Measurements from ENCODE around the gene TSPAN3.

DNA sequence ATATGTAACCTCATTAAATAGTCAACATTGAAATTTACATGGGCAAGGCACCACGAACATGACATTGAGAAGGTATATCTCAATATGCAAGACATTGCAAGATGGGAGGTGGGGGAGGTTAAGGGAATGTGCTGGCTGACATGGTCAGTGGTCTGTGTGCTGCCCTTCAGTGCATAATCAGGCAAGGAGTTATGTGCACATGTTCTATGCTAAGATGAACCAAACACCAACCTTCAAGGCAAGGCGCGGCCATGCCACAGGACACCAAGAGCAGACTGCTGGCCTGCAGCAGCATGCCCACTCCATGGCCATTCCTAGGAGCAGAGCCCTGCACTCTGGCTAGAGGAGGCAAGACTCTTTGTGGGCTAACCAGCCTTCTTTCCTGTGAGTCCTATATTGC, 40.9 kb upstream of the TSPAN3 start:
- TF ChIP-seq, protein P1, sequence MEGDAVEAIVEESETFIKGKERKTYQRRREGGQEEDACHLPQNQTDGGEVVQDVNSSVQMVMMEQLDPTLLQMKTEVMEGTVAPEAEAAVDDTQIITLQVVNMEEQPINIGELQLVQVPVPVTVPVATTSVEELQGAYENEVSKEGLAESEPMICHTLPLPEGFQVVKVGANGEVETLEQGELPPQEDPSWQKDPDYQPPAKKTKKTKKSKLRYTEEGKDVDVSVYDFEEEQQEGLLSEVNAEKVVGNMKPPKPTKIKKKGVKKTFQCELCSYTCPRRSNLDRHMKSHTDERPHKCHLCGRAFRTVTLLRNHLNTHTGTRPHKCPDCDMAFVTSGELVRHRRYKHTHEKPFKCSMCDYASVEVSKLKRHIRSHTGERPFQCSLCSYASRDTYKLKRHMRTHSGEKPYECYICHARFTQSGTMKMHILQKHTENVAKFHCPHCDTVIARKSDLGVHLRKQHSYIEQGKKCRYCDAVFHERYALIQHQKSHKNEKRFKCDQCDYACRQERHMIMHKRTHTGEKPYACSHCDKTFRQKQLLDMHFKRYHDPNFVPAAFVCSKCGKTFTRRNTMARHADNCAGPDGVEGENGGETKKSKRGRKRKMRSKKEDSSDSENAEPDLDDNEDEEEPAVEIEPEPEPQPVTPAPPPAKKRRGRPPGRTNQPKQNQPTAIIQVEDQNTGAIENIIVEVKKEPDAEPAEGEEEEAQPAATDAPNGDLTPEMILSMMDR (IDR thresholded peaks at IDR 0.05; ENCODE audit: insufficient read depth, low read length, poor library complexity, severe bottlenecking) = no peak
- no peak for TF ChIP-seq EZH2phosphoT487 (conservative IDR thresholded peaks at IDR 0.05; ENCODE audit: low read length)
